Measurements from ENCODE around the gene RABGGTB. TPM values are rescaled to one million over a fixed set of nuclear protein-coding genes. Genes with fewer than 3 reads are reported as not detected.
"Not testable (repeated sequence)": the region's sequence is repeated elsewhere in the genome, so short reads cannot be mapped to it uniquely, and the experiment has no call there.

RABGGTB gene
- total RNA-seq, 2 experiments from 2014 or later: 158 to 162 TPM

DNA sequence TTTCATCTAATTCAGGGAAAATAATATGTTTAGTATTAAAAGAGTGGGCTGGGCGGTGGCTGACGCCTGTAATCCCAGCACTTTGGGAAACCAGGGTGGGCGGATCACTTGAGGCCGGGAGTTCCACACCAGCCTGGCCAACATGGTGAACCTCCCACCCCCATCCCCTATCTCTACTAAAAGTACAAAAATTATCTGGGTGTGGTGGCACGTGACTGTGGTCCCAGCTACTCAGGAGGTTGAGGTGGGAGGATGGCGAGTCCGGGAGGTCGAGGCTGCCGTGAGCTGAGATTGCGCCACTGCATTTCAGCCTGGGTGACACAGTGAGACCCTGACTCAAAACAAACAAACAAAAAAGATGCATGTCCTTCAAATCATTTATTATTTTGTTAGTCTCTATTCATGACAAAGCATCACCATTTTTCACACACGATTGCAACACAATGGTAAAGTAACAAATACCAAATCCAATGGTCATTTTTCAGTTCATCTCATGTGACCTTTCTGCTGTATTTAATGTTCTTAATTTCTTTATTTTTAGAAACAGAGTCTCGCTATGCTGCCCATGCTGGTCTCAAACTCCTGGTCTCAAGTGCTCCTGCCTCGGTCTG is 11.7 kb downstream of the RABGGTB start:
- H3K9me3 Mint-ChIP-seq: no peaks in the 10 kb centered on the region
- CTCF ChIA-PET: no interaction called here
- no peak for DNase-seq
- H3K27ac Mint-ChIP-seq: no peak overlapping the region
- intact Hi-C loops (cut with micrococcal nuclease): no loop called here
- peaks cover 29% of the 10 kb centered on the region for H3K36me3 Mint-ChIP-seq (ENCODE audit: low read depth)
- H3K4me1 Mint-ChIP-seq (ENCODE audit: low read depth): peaks cover 10% of the 10 kb centered on the region
- H3K4me3 Mint-ChIP-seq: no peak overlapping the region
- H3K27me3 Mint-ChIP-seq (ENCODE audit: low read depth): no peaks in the 10 kb centered on the region

DNA sequence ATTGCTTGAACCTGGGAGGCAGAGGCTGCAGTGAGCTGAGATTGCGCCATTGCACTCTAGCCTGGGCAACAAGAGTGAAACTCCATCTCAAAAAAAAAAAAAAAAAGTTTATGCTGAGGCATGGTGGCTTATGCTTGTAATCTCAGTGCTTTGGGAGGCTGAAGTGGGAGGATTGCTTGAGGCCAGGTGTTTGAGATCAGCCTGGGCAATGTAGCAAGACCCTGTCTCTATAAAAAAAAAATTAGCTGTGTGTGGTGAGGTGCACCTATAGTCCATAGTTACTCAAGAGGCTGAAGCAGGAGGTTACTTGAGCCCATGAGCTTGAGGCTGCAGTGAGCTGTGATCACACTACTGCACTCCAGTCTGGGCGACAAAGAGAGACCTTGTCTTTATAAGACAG is 15.4 kb downstream of the RABGGTB start:
- H3K36me3 Mint-ChIP-seq (ENCODE audit: low read depth): not testable (repeated sequence)
- CTCF ChIA-PET: interaction anchor here (0.7 kb wide), 1 partner anchor 1906 kb away, joined by 3 read pairs; no protein-coding TSS in a partner anchor

DNA sequence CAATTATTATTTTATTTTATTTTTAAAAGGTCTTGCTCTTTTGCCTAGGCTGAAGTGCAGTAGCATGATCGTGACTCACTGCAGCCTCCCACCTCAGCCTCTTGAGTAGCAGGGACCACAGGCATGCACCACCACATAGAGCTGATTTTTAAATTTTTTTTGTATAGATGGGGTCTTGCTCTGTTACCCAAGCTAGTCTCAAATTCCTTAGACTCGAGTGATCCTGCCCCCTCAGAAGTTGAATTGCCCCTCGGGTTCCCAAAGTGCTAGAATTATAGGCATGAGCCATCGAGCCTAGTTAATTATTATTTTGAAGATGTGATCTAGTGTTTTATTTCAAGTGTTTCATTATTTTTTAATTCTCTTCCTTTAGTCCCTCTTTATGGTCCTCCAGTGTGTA is 22.9 kb downstream of the RABGGTB start:
- intact Hi-C loops (cut with micrococcal nuclease): no loop called here
- no peak for DNase-seq
- Mint-ChIP-seq H3K9me3 (no peaks in the 10 kb centered on the region), H3K27me3 (ENCODE audit: low read depth) (no peaks in the 10 kb centered on the region), H3K4me1 (ENCODE audit: low read depth) (no peaks in the 10 kb centered on the region), H3K36me3 (ENCODE audit: low read depth) (no peaks in the 10 kb centered on the region), H3K4me3 (no peak overlapping the region), H3K27ac (no peak overlapping the region)
- CTCF ChIA-PET: no interaction called here

More for the DNA sequence above, 15.4 kb downstream of the RABGGTB start:
- intact Hi-C loops (cut with micrococcal nuclease); H3K9me3 Mint-ChIP-seq; DNase-seq; H3K4me1 Mint-ChIP-seq (ENCODE audit: low read depth); H3K27ac Mint-ChIP-seq; H3K27me3 Mint-ChIP-seq (ENCODE audit: low read depth); H3K4me3 Mint-ChIP-seq: not testable (repeated sequence)

DNA sequence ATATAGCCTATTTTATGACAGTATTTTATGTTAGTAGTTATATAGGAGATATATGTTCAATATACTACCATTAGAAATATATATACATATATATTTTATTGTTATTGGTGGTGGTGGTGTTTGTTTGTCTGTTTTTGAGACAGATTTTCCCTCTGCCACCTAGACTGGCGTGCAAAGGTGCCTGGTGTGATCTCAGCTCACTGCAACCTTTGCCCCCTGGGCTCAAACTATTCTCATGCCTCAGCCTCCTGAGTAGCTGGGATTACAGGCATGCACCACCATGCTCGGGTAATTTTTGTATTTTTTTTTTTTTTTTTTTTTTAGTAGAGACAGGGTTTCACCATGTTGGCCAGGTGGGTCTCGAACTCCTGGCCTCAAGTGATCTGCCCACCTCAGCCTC is 24.1 kb downstream of the RABGGTB start:
- H3K36me3 Mint-ChIP-seq (ENCODE audit: low read depth); intact Hi-C loops (cut with micrococcal nuclease); H3K4me3 Mint-ChIP-seq; H3K4me1 Mint-ChIP-seq (ENCODE audit: low read depth); H3K9me3 Mint-ChIP-seq; H3K27me3 Mint-ChIP-seq (ENCODE audit: low read depth); H3K27ac Mint-ChIP-seq; DNase-seq: not testable (repeated sequence)
- CTCF ChIA-PET: interaction anchor here (0.6 kb wide), 1 partner anchor 849 kb away, joined by 3 read pairs; no protein-coding TSS in a partner anchor

DNA sequence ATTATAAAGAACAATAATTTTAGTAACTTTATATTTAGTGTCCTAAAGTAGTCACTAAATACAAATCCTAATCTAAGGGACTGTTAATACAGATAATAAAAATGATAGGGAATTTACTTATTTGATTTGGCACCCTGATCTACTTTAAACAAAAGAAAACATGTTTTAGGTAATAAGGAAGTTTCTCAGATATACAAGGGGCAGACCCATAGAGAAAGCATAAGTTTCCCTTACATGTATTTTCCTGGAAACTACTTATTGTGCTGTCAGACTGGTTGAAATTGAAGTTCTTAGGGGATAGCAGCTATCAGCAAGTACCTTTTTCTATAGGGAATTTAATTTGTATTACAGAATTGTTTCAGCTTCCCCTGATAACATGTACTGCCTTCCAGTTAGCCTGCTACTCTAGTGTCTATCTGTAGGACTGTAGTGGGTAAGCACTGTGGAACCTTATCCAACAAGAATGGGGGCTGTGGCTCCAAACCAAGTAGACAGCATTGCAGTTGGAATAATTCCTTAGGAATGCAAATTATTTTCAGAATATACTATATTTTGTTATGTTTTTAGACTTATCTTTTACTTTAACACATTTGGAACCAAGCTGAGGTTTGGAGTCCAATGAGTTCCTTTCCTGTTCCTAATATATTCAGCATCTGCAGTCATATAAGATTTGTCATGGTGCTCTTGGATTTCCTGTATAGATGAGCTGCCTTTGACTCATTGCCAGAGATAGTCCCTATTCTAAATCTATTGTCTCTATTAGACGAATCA is 25.3 kb downstream of the RABGGTB start:
- H3K27me3 Mint-ChIP-seq (ENCODE audit: low read depth): no peaks in the 10 kb centered on the region
- intact Hi-C loops (cut with micrococcal nuclease): no loop called here
- no peaks in the 10 kb centered on the region for H3K4me1 Mint-ChIP-seq (ENCODE audit: low read depth)
- DNase-seq: no peak
- CTCF ChIA-PET: no interaction called here
- no peak overlapping the region for H3K4me3 Mint-ChIP-seq
- H3K9me3 Mint-ChIP-seq: no peaks in the 10 kb centered on the region
- no peaks in the 10 kb centered on the region for H3K36me3 Mint-ChIP-seq (ENCODE audit: low read depth)
- H3K27ac Mint-ChIP-seq: no peak overlapping the region

DNA sequence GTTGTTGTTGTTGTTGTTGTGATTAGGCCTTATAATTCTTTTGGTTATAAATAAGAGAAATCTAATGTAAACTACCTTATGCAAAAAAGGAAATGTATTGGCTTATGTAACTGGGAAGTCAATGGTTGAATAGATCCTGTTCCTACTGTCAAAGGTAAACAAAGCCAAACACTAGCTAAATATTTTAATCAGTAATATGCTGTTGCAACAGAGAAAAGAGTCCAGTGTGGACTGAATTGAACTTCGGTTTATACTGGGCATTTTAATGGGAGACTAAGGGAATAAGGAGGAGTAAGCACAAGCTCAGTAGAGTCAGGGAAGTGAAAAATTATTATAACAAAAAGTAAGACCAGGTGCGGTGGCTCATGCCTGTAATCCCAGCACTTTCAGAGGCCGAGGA is 26.0 kb downstream of the RABGGTB start:
- Mint-ChIP-seq H3K4me3 (no peak overlapping the region), H3K9me3 (no peaks in the 10 kb centered on the region), H3K27me3 (ENCODE audit: low read depth) (no peaks in the 10 kb centered on the region), H3K36me3 (ENCODE audit: low read depth) (no peaks in the 10 kb centered on the region), H3K27ac (no peak overlapping the region), H3K4me1 (ENCODE audit: low read depth) (no peaks in the 10 kb centered on the region)
- no peak for DNase-seq
- CTCF ChIA-PET: no interaction called here
- intact Hi-C loops (cut with micrococcal nuclease): no loop called here

DNA sequence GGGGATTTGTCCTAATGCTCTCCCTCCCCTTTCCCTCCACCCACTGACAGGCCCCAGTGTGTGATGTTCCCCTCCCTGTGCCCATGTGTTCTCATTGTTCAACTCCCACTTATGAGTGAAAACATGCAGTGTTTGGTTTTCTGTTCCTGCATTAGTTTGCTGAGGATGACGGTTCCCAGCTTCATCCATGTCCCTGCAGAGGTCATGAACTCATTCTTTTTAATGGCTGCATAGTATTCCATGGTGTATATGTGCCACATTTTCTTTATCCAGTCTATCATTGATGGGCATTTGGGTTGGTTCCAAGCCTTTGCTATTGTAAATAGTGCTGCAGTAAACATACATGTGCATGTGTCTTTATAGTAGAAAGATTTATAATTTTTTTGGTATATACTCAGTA is 37.5 kb downstream of the RABGGTB start:
- intact Hi-C loops (cut with micrococcal nuclease); CTCF ChIA-PET; H3K27me3 Mint-ChIP-seq (ENCODE audit: low read depth); H3K4me3 Mint-ChIP-seq; DNase-seq; H3K27ac Mint-ChIP-seq; H3K4me1 Mint-ChIP-seq (ENCODE audit: low read depth): not testable (repeated sequence)
- peaks cover 16% of the 10 kb centered on the region for H3K36me3 Mint-ChIP-seq (ENCODE audit: low read depth)
- peaks cover 13% of the 10 kb centered on the region for H3K9me3 Mint-ChIP-seq

DNA sequence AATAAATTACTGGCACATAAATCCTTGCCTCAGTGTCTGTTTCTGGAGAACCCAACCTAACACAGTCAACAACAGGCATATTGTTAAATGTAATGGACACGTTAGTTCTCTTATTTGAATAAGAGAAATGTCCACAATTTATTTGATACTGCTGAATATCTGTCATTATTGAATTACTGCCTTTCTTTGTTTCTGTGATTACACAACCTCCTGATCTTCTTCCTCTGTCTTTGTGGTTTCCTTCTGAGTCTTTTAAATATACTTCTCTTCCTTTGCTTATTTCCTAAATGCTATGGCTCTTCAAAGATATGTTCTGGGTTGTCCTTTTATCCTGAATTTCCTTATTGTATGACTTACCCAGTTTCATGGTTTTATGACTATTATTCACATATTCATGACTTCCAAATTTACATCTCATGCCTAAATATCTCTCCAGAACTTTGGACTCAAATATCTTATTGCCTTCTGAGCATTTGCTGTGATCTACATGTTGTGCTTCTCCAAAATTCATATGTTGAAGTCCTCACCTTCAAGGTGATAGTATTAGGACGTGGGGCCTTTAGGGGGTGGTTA is 50.6 kb downstream of the RABGGTB start:
- intact Hi-C loops (cut with micrococcal nuclease): no loop called here
- CTCF ChIA-PET: no interaction called here
- Mint-ChIP-seq H3K27me3 (ENCODE audit: low read depth) (no peaks in the 10 kb centered on the region), H3K4me1 (ENCODE audit: low read depth) (no peaks in the 10 kb centered on the region), H3K9me3 (peaks cover 27% of the 10 kb centered on the region), H3K27ac (no peak overlapping the region), H3K4me3 (no peak overlapping the region), H3K36me3 (ENCODE audit: low read depth) (no peaks in the 10 kb centered on the region)
- DNase-seq: no peak

DNA sequence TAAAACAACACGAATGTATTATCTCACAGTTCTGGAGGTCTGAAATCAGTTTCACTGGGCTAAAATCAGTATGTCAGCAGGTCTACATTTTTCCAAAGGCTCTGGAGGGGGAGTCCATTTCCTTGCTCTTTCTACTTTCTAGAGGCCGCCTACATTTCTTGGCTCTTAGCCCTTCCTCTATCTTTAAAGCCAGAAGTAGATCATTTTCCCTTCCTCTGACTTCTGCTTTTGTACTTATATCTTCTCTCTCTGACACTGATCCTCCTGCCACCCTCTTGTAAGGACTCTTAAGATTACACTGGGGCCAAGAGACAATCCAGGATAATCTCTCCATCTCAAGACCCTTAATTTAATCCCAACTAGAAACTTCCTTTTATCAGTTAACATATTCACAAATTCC is 52.0 kb downstream of the RABGGTB start:
- no peak overlapping the region for H3K4me3 Mint-ChIP-seq
- peaks cover 19% of the 10 kb centered on the region for H3K9me3 Mint-ChIP-seq
- H3K4me1 Mint-ChIP-seq (ENCODE audit: low read depth): no peaks in the 10 kb centered on the region
- H3K36me3 Mint-ChIP-seq (ENCODE audit: low read depth): no peaks in the 10 kb centered on the region
- intact Hi-C loops (cut with micrococcal nuclease): no loop called here
- CTCF ChIA-PET: no interaction called here
- DNase-seq: no peak
- no peaks in the 10 kb centered on the region for H3K27me3 Mint-ChIP-seq (ENCODE audit: low read depth)
- H3K27ac Mint-ChIP-seq: no peak overlapping the region

DNA sequence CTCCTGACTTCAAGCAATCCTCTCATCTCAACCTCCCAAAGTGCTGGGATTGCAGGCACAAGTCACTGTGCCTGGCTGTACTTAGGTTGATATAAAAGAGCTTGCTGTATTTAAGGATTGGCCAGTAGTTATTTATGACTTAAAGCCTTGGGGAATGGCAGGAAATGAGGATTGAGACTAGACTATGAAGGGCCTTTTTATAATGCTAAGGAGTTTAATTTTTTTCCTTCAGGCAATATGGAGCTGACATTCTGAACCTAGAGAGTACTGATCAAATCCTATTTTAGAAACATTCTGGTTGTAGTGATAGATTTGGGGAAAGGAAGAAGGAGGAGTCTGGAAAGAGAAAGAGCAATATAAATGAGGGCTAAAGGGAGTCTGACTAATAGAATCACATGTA is 55.4 kb downstream of the RABGGTB start:
- intact Hi-C loops (cut with micrococcal nuclease): no loop called here
- CTCF ChIA-PET: no interaction called here
- Mint-ChIP-seq H3K27me3 (ENCODE audit: low read depth) (no peaks in the 10 kb centered on the region), H3K4me1 (ENCODE audit: low read depth) (no peaks in the 10 kb centered on the region), H3K36me3 (ENCODE audit: low read depth) (no peaks in the 10 kb centered on the region), H3K4me3 (no peak overlapping the region), H3K27ac (no peak overlapping the region), H3K9me3 (no peaks in the 10 kb centered on the region)
- no peak for DNase-seq

Other genes starting within 250 kb of the RABGGTB start
- under 1 TPM; 0.37 to 0.74 TPM for gene SLC44A5, start 175.1 kb upstream of the RABGGTB start, total RNA-seq
- 10 to 100 TPM; 37.1 to 38.5 TPM for gene ACADM, start 61.5 kb upstream of the RABGGTB start, total RNA-seq
- gene MSH4, start 10.6 kb downstream of the RABGGTB start, total RNA-seq: under 1 TPM; 0.14 to 0.27 TPM
- not detected for gene ASB17, start 146.1 kb downstream of the RABGGTB start, total RNA-seq